Kasumi-1 (cell line): ENCODE results near the gene ZEB2.

Experiments
- DNase-seq, 2 experiments: peaks; one replicate each; lab custom pipeline; 2025; lab: John Stamatoyannopoulos, UW

ZEB2 gene

DNA sequence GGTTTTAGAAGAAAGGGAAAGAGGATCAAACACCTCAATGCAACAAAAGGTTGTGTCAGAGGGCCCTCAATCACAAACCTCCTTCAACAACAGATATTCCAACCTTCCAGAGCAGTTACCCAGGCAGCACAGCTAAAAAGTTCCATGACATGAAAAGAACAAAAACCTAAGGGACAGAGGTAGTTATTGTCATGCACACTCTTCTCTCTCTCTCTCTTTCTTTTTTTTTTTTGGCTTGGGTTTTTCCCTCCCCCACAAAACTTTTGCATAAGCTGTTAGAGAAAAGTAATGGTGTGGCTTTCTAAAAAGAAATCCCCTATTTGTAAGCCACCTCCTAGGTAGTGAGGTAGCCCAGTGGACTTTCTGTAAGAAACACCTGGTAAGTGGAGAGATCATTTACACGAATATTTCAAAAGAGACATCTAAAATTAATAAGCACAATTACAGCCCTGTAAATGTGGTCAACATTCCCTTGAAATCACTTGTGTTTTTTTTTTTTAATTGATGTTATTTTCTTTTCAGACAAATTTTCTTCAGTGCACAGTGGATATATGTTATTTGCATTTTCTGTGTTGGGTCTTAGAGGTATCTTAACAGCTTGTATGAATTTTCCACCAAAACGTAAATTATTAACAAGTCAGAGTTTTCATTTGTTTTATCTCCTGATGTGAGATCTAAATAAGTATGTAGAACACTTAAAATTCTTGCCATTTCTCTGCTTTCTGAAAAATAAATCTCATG lies 48.4 kb downstream of the ZEB2 start:
- no peak for DNase-seq

DNA sequence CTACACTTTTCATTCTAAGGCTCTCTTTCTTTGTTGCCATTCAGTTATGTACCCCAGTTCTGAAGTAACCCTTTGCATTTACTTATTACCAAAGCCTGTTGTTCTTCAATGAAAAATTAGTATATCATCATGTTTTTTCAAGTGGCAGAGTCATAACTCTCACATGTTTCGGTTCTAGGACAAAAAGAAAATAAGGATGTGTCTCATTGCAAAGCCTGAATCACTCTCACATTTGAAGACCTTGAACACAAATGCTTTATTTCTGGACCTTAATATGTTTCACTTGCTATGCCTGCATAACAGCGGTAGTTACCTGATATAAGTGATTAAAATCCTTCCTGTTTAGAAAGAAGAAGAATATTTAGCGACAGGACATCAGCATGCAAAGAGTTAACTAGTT lies 49.1 kb downstream of the ZEB2 start:
- no peak for DNase-seq

DNA sequence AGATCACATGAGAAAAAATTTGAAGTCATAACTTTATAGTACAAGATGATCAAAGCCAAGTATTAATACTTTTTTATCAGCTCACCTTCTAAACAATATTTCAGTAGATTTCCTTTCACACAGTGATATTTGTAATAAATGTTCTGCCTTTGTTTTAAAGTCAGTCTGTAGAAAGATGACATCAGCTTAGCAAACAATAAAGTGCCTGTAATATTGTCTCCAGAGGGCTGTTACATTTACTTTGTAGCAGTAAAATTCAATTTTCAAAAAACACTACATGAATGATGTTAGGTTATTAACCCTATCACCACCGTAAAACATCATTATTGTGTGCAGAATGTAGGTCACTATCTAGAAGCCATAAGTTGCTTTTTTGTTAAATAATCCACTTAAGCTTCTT lies 49.6 kb downstream of the ZEB2 start:
- DNase-seq = no peak

DNA sequence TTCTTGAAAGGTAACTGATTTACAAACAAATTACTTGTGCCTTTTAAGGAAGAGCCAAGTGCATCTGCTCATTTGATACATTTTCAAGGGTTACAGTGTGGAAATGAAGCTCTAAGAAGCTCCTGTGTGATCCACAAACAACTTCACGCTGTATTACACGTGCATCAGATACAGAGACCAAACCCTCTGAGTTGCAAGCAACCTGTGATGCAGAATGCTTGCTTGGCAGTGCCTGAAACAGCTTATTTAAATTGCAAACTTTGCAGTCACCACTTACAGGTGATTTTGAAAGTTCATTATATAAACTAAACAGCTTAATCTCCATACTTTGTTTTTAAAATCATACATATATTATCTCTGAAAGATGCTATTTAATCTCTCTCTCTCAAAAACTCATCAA lies 50.1 kb downstream of the ZEB2 start:
- DNase-seq = no peak

DNA sequence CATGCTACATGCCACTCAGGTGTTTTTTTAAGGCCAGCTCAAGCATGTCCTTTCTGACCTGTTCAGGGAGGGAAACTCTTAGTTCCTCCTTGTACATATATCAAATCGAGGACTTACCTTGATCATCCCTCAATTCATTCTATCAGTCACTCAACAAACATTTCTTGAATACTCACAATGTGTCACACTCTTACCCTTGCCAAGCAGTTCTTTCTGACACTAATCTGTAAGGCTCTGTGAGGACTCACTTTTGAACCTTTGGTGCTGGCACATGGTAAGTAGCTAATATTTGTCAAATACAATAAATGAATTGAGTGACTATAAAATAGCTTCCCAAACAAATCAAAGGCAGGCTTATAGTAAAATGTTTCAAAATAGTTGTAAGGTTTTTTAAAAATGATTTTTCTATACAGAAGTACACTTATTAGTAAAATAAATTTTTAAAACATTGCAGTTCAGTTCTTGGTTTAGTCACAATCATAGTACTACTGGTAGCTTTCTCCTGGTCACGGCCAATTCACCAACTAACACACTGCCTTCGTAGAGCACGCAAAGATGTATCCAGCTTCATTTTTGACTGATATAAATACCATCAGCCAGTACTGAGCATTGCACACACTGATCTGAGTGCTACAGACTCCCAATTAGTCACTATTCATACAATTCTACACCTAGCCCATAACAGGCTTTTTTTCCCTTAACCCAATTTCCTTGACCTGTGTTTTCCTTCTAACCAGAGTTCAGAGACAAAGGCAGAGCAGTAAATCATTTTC lies 50.9 kb downstream of the ZEB2 start:
- DNase-seq = no peak

DNA sequence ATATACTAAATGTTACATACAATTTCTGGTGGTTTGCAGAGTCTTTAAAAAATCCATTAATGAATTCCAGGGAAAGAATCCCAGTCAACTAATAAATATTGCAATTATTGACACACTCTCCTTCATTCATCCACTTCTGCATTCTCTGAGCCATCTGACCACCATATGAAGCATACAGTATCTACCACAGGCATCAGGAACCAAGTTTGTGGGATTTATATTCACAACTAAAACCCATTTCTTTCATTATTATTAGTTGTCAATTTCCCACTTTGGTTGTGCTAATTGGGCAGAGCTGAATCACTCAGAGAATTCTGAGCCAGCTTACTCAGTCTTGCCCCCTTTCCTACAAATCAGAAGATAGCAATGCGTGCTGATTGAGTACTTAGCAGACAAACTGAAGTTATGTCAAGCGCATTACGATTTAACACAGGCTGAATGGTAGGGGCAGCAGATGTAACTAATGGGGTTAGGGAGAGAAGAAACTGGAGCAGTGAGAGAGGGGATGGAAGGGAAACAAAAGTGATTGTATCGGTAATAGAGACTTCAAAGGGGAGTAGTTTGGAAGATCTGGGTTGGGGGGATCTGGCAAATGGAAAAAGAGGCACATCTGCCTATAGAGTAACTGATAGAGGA lies 52.3 kb downstream of the ZEB2 start:
- no peak for DNase-seq

DNA sequence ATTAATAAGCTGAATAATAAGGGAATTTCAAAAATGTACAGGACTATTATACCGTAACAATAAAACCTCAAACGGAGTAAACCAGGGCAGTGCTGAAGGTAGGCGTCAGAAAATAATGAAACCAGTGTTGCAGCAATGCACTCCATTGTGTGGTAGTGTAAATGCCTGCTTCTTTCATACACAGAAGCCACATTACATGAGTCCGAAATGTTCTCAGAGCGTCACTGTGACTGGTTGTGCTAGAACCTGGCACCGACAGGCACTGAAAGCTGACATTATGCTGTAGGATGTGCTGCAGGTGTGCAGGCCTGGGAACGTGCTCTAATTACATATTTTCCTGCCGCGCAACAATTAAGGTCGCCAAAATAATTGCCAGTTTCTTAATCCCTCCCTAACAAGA lies 53.3 kb downstream of the ZEB2 start:
- no peak for DNase-seq

DNA sequence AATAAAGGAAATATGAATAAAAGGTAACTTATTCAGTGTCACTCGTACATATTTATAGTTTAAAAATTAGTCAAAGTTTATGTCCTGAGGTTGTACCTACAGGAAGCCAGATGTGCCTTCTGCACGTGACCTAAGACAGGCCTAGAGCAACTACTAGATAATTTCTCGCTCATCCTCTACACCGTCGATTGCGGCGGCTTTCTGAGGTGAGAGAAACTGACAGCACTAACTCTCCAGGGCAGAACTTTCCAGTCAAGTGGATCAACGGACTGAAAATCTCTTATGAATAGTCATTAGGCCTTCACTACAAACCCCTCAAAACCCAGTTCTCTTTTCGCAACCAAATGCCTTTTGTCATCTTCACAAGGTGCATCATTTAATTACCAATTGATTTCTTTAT lies 54.2 kb downstream of the ZEB2 start:
- no peak for DNase-seq

DNA sequence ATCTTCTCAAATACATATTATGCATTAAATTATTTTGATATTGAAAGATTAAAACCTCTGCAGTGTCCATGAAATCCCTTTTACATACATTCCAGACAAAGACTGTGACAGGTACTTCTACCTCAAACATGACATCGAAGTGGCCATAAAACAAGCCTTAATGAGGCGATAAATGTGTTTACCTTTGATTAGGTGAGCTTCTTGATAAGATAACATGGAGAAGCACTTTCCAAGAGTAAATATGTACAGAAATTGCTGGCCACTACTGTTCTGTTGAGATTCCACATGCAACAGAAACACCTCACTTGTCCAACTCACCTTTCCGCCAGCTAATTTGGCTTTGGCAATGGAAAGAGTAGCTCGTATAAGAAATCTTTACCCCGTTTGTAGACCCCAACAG lies 55.2 kb downstream of the ZEB2 start:
- DNase-seq = no peak

DNA sequence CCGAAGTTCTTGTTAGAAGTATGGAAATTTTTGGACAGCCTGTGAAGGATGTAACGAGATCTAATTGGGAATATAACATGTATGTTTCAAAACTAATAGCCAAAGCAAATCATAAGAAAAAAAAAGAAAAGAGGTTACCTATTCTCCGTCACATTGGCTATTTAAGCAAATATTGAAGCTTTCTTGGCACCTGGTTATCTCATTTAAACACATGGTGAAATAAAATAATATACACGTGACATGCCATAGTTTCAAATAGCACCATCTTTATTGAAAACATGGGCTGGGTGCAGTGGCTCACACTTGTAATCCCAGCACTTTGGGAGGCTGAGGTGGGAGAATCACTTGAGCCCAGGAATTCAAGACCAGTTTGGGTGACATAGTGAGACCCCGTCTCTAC lies 56.7 kb downstream of the ZEB2 start:
- no peak for DNase-seq

DNA sequence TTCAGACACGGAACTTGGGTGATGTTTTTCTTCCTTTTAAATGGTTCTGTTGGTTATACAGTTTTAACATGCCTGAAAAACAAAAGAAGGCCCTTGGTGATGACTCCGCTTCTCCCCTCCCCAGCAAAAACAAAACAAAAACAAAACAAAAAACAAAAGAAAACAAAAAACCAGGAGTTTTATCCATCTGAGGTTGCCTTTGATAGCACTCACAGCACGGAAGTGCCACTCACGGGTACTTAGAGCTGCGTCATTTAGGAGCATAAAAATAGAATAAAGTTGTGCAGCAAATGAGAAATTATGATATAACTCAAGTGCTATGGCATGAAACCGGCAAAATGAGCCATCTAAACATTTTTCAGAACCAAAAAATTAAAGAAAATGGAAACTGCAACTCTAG lies 57.7 kb downstream of the ZEB2 start:
- no peak for DNase-seq

DNA sequence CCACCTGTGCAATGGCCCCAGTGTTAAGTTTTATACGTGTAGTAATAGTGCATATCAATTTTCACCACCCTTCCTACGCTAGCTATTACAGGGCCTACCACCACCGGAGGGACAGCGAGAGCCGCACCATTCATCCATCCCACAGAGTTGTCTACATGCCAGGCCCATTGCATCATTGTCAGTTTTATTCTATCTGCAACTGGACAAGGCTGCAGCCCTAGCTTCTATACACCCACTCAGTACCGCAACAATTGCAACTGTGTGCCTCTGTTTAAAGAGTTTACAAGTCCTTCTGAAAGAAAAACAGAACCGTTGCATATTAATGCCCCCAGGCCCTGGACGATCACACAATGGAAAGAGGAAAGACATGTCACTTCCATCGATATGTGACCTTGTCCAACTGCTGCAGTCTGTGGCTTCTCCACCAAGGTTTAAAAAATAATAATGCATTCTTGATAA lies 58.6 kb downstream of the ZEB2 start:
- DNase-seq = no peak

DNA sequence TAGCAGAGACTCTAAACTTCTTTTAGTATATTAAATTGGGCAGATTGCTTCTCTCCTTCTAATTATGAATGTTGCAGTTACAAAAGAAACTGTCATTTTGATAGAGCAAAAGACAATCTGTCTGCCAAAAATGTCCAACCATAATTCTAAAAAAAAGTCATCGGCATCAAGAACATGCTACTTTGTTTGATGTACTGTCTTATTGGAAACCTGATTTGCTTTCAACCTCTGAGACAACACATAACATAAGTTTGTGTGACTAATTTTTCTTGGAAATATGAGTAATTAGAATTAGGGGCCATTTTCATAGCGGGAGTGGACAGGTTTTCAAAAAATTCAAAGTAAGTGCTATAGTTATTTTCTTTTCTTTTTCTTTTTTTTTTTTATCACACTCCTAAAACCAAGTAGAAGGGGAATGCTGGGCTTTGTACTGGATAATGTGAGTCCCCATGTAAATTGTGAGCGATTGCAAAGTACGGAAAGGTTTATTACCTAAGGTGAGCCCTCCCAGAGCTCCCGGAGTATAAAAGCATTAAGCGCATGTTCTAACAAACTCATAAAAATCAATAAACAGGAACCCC lies 59.1 kb downstream of the ZEB2 start:
- DNase-seq = no peak

DNA sequence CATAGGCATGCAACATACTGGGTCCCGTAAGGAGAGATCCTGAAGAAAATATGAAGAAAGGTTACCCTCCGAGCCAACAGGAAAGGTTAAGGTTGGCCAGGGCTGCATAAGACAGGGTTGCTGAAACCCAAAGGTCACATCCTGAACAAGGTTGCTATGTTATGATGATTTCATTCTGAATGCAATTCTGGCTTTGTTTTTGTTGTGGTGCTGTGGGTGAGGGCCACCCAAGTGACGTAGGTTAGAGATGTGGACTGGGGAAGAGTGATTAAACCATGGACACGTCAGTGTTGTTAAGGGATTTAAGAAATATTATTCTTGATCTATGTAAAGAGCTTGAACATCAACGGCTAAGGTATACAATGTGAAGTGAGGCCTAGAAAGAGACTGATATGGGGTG lies 60.0 kb downstream of the ZEB2 start:
- DNase-seq = no peak

DNA sequence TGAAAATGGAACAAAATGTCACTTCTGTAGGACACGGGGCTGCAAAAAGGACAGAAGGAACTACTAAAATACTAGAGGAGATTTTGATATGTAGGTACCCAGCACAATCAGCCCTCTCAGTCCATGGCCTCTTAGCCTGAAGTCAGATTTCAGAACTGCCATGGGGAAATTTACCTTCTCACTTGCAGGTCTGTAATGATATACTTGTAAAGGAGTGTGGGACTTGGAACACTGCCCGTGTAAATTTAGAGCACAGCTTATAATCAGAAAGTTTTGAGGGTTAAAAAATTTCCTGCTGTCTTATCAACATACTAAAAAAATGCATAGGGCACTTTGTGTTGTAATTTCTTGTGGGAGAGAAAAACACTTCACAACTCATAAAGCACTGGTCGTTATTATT lies 60.6 kb downstream of the ZEB2 start:
- no peak for DNase-seq

DNA sequence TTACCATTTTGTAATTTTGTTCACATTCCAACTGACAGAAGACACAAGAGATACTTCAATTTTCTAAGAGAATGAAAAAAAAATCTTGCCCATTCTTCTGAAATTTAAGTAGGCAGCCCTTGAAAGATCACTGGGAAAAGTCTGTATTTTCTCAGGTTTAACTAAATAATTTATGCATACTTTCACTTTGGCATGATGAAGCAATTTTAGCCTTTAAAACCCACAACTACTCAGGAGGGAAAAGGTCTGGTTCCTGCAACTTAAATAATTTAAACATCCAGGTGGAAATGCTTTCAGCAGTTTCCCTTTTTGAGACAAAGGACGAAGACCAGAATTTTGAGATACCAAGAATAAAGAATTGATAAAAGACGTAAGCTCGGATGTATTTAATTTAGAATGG lies 61.4 kb downstream of the ZEB2 start:
- peak in 1 of 2 experiments; percentile 25 for DNase-seq

DNA sequence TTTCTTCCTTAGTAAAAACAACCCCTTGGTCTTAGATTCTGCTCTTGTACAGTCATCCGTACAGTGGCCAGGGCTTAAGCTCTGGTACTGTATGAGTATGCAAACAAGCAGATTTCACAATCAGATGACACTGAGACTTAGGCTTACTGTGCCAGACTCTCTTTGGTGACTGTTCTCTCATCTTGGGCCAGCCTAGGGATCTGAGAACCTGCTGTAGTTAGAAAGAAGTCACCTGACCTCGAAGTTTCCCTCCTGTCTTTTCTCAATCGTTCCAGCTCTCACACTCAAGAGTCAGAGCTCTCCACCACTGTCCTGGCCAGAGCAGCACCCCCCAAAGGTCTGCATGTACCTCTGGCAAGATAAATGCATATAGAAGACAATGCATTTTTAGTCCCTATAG lies 63.2 kb downstream of the ZEB2 start:
- peak; percentile 46 to 52 for DNase-seq

DNA sequence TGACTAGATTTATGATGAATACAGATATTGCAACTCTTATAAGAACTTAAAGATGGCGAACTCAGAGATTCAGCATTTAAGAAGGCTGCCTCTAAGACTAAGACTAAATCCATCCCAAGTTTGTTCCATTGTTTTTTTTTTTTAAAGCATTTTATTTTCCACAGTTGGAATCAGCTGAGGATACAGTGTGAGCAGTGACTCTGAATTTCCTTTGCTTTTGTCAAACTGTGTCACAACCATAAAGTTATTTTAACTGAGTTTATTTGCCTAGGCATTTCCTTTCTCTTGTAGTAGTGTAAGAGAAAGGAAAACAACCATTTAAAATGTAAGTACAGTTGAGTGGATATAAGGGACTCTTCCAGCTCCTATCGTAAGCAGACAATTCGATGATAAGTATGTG lies 63.9 kb downstream of the ZEB2 start:
- no peak for DNase-seq

DNA sequence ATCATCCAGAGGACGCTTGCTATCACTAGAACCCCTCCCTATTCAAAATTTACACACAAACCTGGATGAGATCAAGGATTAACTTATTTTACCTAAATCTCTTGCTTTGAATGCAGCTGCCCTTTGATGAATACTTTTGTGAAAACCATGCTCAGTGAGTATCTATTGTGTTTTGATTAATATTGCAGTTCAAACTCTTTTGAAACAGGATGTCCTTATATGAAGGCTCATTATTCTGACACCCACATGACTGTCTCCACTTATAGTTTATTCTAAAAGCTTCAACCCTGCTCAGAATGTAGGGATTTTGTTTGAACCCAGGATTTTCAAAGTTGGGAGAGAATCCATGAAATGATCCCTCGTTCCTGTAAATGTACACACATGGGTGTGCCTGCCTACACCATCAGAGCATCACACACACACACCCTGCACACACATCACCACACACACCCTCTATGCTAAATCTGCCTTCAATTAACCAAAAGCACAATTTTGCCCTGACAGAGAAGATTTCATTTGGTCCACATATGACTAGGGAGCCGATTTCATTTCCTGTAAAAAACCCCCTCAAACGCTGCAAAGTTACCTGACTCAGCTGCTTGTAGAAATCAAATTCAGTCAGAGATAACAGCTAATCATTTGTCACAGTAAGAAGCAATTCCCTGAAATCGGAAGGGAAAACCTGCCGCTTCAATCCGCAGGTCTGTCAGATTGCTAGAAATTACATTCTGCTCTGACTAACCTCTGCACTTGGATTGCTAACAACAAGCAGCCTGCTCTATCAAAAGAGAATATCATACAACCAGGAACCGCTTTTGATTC lies 65.2 kb downstream of the ZEB2 start:
- no peak for DNase-seq

DNA sequence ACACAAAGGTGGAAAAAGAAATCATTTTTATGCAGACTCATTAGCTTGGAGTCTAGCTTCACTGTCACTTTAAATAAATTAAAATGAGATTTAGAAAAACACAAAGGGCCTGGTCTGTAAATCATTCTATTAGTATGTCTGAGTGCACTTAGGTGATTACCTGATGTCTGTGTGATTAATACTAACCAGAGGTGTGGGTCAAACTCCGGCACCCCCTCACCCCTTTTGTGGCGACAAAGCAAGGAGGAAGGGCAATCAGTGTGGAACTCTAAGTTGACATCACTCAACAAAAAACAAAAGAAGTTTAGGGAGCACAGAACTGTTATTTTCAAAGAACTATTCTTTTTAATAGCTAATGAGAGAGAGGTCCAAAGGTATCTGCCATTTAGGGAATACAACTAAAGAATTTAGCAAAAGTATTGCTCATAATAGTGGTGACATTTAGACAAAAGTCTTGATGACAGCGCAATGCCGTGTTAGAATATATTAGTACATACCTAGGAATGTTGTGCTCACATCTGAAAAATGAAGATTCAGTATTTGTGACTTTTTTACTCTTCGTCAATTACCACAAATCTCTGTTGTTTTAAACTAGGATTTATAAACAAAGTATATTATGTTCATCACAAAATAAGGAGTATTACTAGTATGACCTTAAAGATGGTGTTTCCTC lies 66.3 kb downstream of the ZEB2 start:
- no peak for DNase-seq

DNA sequence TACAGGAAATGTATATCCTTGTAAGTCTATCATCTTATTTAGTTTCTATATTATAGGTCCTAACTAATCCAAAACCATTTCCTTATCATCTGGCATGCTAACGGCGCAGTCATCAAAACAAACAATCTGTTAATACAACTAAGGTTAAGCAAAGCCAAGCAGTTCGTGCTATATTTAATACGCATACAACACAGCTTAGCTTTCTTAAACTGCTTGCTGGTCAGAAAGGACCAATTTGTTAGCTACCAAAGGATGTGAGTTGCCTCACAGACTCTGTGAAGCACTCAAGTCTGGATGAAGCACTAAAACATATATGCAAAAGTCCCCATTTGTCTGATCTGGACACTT lies 67.0 kb downstream of the ZEB2 start:
- DNase-seq = no peak
